HG02623 (cell line): ENCODE results near the gene COG6.

Source experiments
- ATAC-seq: cut with Tn5 transposase; IDR thresholded peaks from one replicate; pipeline ENCODE4 v1.9.1; 2021; ENCODE audit warnings: moderate library complexity; ENCODE audit not compliant: unreplicated experiment

The COG6 gene

DNA sequence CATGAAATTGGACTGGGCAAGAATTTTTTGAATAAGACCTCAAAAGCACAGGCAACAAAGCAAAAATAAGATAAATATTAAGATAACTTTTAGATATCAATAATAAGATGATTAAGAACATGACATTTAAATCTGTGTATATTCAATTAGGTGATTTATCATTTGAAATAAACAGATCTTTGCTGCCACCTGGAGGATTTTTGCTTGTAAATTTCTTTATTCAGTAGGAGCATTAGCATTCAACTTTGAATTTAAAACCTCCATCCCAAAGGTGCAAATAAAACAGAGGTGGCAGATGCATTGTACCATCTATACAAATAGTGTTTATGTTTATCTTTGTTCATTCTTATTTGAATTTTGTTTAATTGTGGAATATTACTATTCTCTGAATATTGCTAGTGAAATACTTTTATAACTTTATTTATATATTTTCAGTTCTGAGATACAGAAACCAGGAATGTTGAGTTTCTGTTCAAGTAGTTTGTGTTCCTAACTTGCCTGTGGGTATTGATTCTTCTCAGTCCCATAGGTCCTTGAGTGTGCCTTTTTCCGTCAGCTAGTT, 20.9 kb downstream of the COG6 start:
- no peak for ATAC-seq

DNA sequence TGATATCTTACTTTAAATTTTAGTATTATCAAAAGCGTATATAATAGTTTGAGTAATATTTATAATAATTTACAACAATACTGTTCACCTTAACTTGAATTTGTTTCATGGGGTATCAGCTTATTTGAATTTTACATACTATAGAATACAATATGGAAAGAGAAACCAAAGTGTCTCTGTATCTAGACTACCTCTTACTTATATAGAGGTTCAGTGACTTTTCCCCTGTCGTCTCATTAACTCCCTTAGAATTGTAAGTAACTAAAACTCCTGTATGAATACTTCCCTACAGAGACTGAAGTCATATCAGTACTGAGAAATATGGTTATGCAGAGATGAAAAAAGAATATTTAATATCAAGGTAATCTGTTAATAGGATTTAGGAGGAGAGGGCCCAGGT, 26.8 kb downstream of the COG6 start:
- peak; percentile 18 for ATAC-seq

DNA sequence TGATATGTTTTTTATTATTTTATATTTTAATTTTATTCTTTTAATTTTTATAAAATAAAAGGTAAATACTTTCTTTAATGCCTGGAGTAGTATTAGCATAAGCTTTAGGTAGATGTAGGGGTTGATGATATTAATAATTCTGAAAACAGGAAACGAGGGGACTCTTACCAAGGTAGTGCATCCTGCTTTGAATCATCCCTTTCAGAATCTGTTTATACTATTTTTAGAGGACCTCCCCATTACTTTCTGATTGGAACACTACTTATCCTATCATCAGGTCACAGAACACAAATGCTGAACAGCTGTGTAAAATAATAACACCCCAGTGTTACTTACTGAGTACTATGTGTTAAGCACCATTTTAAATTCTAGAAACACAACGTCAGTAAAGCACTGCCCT, 27.3 kb downstream of the COG6 start:
- peak; percentile 62 for ATAC-seq

DNA sequence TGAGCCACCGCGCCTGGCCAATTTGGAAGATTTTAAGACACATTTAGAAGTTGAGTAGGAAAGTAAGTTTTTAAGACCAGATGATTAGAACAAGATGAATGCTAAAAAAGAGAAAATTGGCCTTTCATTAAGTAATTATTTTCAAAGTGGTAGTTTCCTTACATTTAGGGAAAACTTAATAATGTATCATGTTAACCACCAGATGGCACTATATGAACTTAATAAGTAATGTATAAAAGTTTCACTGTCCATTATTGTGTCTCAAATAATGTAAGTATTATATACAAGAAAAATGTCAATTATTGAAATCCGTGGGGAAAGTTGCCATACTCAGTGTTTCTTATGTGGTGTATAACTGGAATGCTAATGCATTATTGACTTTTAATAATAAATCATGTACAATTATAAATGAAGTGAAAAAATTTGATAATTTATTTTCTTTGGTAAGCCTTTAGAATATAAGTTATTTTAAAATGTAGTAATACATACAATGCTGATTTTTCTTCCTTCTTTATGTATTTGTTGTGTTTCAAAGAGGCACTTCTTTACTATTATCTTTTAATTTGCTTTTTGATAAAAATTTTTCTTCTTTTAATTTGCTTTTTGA, 29.2 kb downstream of the COG6 start:
- ATAC-seq, result no peak

DNA sequence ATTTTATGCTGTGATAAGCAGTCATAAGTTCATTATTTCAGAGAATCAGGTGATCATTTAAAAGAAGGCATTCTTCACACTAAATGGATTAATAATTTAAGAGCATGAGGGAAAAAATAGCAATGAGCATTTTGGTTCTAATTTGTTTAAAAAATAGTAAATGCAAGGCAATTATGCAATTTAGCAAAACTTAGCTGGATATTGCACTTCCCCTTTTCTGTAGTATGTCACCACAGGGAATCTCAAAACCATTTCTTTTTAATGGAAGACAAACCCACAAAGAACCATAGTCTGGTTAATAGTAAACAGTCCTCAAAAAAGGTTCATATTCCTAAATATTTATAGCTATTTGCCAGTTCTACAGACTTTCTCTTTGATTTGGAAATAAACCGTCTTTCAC, 30.2 kb downstream of the COG6 start:
- ATAC-seq, result no peak

DNA sequence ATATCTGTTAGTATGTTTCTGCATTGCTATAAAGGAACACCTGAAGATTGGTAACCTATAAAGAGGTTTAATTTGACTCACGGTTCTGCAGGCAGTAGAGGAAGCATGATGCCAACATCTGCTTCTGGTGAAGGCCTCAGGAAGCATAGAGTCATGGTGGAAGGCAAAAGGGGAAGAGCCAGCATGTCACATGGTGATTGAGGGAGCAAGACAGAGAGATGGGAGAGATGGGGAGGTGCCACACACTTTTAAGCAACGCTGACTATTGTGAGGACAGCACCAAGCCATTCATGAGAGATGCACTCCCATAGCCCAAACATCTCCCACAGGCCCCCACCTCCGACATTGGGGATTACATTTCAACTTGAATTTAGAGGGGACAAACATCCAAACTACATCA, 32.8 kb downstream of the COG6 start:
- no peak for ATAC-seq

DNA sequence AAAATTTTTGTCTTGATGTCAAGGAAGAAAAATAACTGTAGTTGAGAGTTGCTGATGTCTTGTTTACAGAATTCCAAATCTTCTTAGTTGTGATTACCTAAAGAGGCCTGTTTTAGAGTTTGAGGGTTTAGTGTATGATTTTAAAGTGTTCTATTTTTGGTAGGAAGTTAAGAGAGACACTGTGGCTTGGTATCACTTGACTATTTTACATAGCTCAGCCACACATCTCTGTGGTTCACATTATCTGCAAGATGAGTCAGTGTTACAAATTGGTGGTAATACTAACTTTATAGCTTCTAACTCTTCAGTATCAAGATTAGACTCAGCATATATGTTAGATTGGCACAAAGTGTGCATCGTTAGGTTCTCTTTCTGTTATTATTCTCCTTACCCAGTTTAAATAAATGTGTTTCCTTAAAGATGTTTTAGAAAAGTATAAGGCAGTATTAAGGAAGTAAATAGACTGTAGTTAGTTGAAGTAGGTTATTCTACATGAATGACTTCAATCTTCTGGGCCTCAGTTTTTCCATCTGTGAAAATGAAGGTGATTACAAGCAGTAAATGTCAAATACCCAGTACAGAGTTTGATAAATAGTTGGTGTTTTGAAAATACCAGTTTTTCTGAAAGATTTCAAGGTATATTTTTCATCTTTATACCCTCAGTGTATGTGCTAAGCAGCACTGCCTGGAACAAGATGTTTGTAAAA, 33.4 kb downstream of the COG6 start:
- ATAC-seq, result peak; percentile 82

DNA sequence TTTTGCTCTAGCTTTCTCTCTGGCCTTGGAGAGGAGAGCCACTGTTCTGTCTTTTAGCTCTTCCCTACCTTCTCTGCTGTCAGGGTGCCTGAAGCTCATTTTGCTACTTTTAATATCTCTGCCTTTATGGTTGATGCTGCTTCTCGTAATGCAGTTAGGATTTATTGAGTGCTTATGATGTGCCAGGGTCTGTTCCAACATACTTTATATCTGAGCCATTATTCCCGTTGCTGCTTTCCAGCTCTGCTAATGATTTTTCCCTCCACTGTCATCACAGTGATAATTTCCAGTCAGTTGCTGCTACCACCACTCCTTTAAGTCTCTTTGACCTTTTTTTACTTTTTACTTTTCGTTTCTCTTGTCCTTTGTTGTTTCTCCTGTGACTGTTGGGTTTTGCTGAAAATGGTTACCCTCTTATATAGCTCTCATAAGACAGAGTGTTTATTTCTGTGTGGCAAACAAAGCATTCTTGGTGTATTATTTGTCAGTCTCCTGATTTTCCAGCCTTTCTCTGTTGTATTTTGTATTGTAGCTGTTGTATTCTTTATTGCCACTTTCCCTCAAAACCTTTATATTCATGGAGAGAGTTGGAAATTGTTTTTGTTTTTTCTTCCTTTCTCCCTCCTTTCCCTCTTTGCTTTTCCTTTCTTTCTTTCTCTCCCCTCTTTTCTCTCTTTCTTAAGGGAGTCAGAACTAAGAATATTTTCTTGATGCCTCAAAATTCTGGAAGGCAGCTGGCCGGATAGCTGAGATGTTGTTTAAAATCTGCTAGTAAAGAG, 37.4 kb downstream of the COG6 start:
- no peak for ATAC-seq

DNA sequence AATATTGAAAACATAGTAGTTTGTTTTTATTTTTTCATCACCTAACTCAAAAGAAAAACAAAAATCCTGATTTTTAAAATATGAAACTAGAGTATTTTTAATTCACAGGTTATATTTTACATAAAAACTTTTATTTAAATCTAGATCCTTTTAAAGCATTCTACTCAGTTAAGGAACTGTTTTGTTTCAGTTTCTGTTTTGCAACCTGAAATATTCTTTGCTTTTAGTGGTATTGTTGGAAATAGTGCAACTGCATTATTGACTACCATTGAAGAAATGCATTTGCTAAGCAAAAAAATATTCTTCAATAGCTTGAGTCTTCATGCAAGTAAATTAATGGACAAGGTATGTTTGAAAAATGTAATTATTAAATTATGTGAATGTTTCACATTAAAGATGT, 43.8 kb downstream of the COG6 start:
- ATAC-seq, result no peak

DNA sequence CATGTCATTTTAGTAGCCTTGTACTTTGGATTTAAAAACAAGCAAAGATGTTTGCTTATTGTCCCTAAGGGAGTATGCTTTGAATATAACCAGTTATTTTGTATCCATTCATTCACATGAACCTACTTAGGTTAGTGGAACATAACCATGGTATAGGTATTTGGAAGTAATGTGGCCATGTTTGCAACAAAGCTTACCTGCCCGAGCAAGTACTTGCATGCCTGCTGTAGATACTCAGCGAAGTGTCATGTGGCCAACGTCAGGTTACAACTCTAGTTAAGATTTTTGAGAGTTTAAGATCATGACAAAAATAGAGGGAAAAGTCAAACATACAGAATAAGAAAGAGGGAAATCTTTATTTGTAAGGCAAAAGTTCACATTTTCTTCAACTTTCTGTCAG, 57.2 kb downstream of the COG6 start:
- ATAC-seq, result no peak

DNA sequence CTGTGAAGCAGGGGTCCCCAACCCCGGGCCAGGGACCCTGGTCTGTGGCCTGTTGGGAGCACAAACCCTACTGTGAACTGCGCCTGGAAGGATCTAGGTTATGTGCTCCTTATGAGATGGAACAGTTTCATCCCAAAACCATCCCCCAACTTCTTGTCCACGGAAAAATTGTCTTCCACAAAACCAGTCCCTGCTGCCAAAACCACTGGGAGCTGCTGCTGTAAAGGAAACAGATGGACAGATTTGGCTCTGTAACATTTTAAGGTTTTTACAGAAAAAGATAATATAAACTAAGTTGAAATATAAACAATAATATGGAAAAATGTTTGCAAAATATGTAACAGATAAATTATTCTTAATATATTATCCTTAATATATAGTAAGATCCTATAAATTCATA, 73.7 kb downstream of the COG6 start:
- ATAC-seq, result no peak

DNA sequence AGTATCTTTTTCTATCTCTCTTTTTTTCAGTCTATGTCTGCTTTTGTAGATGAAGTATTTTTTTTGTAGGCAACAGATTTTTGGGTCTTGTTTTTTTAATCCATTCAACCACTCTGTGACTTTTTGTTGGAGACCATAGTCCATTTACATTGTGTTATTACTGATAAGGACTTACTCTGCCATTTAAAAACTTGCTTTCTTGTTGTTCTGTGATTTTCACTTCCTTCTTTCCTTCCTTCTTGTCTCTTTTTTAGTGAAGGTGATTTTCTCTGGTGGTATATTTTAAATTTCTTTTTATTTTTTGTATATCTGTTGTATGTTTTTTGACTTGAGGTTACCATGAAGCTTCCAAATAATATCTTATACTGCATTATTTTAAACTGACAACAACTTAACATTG, 79.5 kb downstream of the COG6 start:
- no peak for ATAC-seq

DNA sequence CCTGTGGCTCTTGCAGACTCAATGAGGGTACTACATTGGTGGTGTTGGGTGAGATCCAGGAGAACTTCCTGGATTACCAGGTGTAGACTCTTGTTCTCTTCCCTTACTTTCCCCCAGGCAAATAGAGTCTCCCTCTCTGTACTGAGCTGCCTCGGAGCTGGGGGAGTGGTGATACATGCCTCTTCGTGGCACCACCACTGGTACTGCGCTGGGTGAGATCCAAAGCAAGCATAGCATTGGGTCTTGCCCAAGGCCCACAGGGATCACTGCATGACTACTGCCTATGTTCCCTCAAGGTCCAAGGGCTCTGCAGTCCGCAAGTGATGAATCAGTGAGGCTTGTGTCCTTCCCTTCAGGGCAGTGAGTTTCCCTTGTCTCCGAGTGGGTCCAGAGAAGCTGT, 81.6 kb downstream of the COG6 start:
- ATAC-seq, result no peak

DNA sequence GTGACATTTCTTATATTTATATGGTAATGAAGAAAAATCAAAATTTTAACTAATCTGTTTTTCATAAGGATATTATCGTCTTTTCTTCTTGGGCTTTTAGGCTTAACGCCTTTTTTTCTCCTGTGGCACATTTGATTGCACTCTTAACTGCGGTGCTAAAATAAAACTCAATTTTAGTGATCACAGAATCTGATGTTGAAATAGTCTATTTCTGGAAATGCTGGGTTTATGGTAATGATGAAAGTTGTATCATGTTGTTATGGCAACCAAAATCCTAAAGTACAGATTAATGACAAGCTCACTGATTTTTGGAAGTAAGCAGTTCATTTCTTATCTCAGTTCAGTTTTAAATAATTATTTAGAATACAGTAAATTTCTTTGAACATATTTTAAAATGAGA, 85.3 kb downstream of the COG6 start:
- no peak for ATAC-seq

DNA sequence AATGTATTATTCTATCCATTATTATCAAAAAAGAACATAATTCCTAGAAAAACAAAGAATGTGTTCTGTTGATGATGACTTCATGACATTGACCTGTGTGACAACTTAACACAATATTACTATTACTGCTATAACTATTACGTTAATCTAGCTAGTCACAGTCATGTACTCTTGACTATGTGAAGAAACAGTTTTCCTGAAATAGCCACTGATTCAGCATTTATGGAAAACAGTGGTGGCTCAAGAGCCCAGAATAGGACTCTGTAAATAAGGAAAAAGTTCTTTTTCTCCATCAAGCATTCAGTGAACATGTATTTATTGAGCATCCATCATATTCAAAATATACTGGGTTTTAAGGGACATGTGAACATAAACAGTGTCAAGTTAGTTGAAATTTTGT, 93.5 kb downstream of the COG6 start:
- no peak for ATAC-seq

DNA sequence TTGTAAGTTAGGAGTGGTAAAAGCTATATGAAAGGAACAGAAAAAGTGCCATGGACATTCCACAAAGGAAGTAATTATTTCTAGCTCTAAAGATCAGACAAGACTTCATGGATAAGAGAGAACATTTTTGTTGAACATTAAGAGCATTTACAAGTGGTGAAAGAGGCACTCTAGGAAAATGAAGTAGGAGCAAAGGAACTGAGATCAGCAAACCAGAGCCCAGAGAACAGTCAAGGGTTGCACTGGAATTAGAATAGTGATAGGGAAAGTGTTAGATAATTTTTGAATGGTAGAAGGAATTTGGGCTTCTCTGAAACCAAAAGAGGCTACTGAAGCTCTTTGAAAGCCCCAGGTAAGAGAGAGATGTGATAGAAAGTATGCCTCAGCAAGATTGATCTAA, 94.1 kb downstream of the COG6 start:
- no peak for ATAC-seq

DNA sequence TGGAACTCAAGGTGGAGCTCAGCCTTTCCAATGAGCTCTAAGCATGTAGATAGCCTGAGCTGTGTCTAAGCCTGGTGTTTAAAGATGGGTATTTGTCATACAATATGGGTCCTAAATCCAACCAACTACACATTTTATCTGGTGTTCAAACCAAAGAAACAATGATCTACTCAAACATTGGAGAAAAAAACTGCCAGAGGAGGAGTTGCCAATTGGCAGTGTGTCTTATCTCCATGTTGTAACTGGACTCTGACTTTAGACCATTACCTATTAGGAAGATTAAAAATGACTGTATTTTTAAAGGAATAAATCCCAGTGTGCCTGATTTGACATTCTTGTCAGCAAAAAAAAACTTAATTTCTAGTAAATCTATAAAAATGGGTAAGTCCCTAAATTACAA, 96.3 kb downstream of the COG6 start:
- ATAC-seq, result no peak

DNA sequence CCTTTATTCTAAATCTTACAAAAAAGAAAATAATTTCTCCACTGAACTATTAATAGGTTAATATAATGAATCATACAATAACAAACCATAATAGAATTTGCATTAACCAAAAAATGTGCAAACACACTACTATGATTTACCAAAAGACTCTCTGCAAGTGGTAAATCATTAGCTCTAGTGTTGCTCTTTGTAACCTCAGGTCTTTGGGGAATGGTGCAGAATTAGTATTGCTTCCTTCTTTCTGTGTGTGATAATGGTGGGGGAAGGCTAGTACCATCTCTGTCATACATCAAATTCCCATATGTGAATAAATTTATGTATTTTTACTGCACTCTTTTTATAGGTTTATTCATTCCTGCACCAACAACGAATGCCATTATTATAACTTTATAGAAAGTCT, 105.1 kb downstream of the COG6 start:
- ATAC-seq, result peak; percentile 92

DNA sequence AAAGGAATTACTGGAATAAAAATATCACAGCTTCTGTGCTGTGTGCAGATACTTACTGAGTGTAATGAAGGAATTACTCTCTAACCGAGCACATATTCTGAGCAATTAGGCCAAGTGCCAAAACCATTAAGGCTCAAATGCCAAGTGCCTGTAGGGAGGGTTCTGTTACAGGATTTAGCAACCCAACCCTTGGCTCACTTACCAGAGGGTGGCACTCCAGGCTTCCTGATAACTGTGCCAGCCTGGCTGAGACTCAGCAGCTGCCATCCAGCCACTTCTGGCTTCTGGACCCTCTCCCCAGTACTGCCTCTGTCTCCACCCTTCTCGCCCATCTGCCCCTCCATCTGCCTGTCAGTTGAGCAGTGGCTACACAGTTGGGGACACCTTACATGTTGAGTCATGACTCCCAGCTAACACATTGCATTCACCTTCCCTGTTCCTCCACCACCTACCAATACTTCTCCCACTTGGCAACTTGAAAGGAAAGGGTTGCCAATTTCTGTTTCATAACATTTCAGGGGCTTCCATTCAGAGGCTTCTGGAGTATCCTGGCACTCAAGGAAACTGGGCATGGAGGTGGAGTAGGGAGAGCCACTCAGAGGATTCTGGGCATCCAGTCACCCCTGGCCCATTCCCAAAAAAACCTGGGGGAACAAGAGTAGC, 110.5 kb downstream of the COG6 start:
- no peak for ATAC-seq

DNA sequence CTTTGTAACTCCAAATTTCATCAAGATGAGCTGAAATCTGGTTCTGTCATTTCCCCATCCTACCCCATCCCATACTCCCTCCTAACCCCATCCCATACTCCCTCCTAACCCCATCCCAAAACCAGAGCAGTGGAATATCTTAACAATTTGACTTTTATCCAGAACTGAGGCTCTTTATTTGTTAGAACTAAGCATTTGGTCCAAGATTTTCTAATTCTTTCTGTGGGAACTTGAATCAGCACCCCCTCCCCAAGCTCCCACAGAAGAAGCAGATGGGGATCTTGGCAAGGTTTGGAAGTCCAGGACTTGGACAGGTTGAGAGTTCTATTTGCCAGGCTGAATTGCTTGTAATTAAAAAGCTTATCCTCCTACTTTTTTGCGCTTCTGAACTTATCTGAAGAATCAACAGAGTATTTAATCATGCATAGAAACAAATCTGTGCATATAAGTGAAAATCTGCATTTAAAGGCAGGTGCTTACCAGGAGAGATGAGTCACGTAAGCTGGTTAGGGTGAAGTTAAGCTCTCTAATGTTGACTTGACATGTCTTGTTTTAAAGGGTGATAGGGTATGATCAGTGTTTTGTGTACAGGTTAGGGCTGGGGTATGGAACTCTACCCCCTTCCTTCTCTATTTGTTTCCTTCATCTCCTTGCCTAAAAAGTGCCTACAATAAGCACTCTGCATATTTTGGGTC, 111.1 kb downstream of the COG6 start:
- ATAC-seq, result no peak
